IMR-90 (cell line): ENCODE results near the gene GPR173. TPM values are rescaled to one million over a fixed set of nuclear protein-coding genes. Genes with fewer than 3 reads are reported as not detected.

Experiments used
- ATAC-seq: fragments of 200-7000 bp; cut with Tn5 transposase; 2 replicates; pipeline ENCODE4 v1.9.1; 2020; ENCODE audit warnings: low read depth, mild to moderate bottlenecking, moderate library complexity
- BruUV-seq: library from RNA; stranded (reverse); fragments of 400-500 nt; replicated peaks from 2 replicates; lab custom pipeline; 2021; lab: Mats Ljungman, UMichigan
- CTCF ChIA-PET: fragments of 300-600 bp; formaldehyde crosslinking; extraction: SDS; loops from one replicate; lab custom pipeline; 2021; ENCODE audit warnings: antibody characterized with exemption; lab: Yijun Ruan, JAX
- POLR2A ChIA-PET: fragments of 300-600 bp; sonication (Branson Sonifier 250); formaldehyde crosslinking; loops from one replicate; lab custom pipeline; 2022; ENCODE audit warnings: antibody characterized with exemption; ENCODE audit not compliant: unreplicated experiment; lab: Charles Lee
- DNase-seq: peaks from one replicate; pipeline ENCODE4 v3.0.0; 2013
- H2AFZ ChIP-seq: replicated peaks from 2 replicates; pipeline ENCODE3; 2013; ENCODE audit warnings: low read length, mild to moderate bottlenecking; ENCODE audit not compliant: poor library complexity
- H2AK5ac ChIP-seq: 2 replicates; pipeline ENCODE4 v1.6.1; 2013; ENCODE audit warnings: low read depth, low read length, inconsistent platforms
- H2AK9ac ChIP-seq: replicated peaks from 2 replicates; pipeline ENCODE3; 2013; ENCODE audit warnings: mild to moderate bottlenecking, low read depth, low read length, moderate library complexity; ENCODE audit not compliant: poor library complexity
- H2BK120ac ChIP-seq: 2 replicates; pipeline ENCODE4 v1.6.1; 2013; ENCODE audit warnings: low read depth, low read length, inconsistent platforms
- H2BK15ac ChIP-seq: 3 replicates; pipeline ENCODE4 v1.6.1; 2013; ENCODE audit warnings: low read depth, low read length, inconsistent platforms
- H2BK20ac ChIP-seq: 2 replicates; pipeline ENCODE4 v1.6.1; 2013; ENCODE audit warnings: low read depth, mild to moderate bottlenecking, inconsistent platforms, low read length, moderate library complexity
- H2BK5ac ChIP-seq: 2 replicates; pipeline ENCODE4 v1.6.1; 2013; ENCODE audit warnings: mild to moderate bottlenecking, low read depth, low read length, inconsistent platforms; ENCODE audit not compliant: poor library complexity, severe bottlenecking
- H3K14ac ChIP-seq: replicated peaks from 2 replicates; pipeline ENCODE4 v1.6.1; 2013; ENCODE audit warnings: low read depth, low read length, inconsistent platforms
- H3K18ac ChIP-seq: 2 replicates; pipeline ENCODE4 v1.6.1; 2013; ENCODE audit warnings: low read depth, low read length, control low read depth
- H3K23ac ChIP-seq: 2 replicates; pipeline ENCODE4 v1.6.1; 2013; ENCODE audit warnings: low read depth, low read length, inconsistent platforms
- H3K27ac ChIP-seq: 2 replicates; pipeline ENCODE4 v1.5.1; 2013; ENCODE audit warnings: mild to moderate bottlenecking, control low read depth, low read length; ENCODE audit not compliant: insufficient read depth
- H3K27me3 ChIP-seq: 2 replicates; pipeline ENCODE4 v1.6.1; 2013; ENCODE audit warnings: low read length; ENCODE audit not compliant: control insufficient read depth, insufficient read depth
- H3K36me3 ChIP-seq: 2 replicates; pipeline ENCODE4 v1.6.1; 2013; ENCODE audit warnings: low read length, mixed read lengths; ENCODE audit not compliant: control insufficient read depth, insufficient read depth
- H3K4ac ChIP-seq: 2 replicates; pipeline ENCODE4 v1.6.1; 2013; ENCODE audit warnings: low read depth, low read length, inconsistent platforms
- H3K4me1 ChIP-seq: 2 replicates; pipeline ENCODE4 v1.6.1; 2013; ENCODE audit warnings: low read length, mixed read lengths; ENCODE audit not compliant: control insufficient read depth, insufficient read depth
- H3K4me2 ChIP-seq: 2 replicates; pipeline ENCODE4 v1.6.1; 2013; ENCODE audit warnings: low read depth, mild to moderate bottlenecking, control low read depth, low read length, moderate library complexity
- H3K4me3 ChIP-seq: 2 replicates; pipeline ENCODE4 v1.5.1; 2013; ENCODE audit warnings: low read depth, mild to moderate bottlenecking, control low read depth, low read length, moderate library complexity; ENCODE audit not compliant: insufficient read depth
- H3K56ac ChIP-seq: 2 replicates; pipeline ENCODE4 v1.6.1; 2013; ENCODE audit warnings: low read length, inconsistent platforms; ENCODE audit not compliant: insufficient read depth; ENCODE audit errors: extremely low read depth
- H3K79me1 ChIP-seq, 2 experiments: 2 replicates each; pipeline ENCODE4 v1.6.1; 2013; ENCODE audit warnings: low read length in 2 of 2, inconsistent platforms in 1 of 2, low read depth in 1 of 2
- H3K9ac ChIP-seq: 2 replicates; pipeline ENCODE4 v1.6.1; 2013; ENCODE audit warnings: low read depth, low read length, control low read depth
- H3K9me1 ChIP-seq: 2 replicates; pipeline ENCODE4 v1.6.1; 2013; ENCODE audit warnings: low read length, inconsistent platforms; ENCODE audit not compliant: insufficient read depth
- H3K9me3 ChIP-seq: 2 replicates; pipeline ENCODE4 v1.6.1; 2013; ENCODE audit warnings: low read length; ENCODE audit not compliant: control insufficient read depth, insufficient read depth
- H4K20me1 ChIP-seq: 2 replicates; pipeline ENCODE4 v1.6.1; 2013; ENCODE audit warnings: low read length, inconsistent platforms; ENCODE audit not compliant: insufficient read depth
- H4K5ac ChIP-seq: 2 replicates; pipeline ENCODE4 v1.6.1; 2013; ENCODE audit warnings: mild to moderate bottlenecking, low read depth, low read length, control low read depth
- H4K8ac ChIP-seq, 2 experiments: 2 replicates each; pipeline ENCODE4 v1.6.1; 2013; ENCODE audit warnings: low read depth in 2 of 2, low read length in 2 of 2, control low read depth in 1 of 2, inconsistent platforms in 1 of 2
- H4K91ac ChIP-seq: 2 replicates; pipeline ENCODE4 v1.6.1; 2013; ENCODE audit warnings: low read depth, low read length, inconsistent platforms; ENCODE audit not compliant: insufficient read depth
- BHLHE40 ChIP-seq: fragments of 150-350 bp; IDR thresholded peaks from 2 replicates; pipeline ENCODE4 v1.6.1; 2016; ENCODE audit warnings: mild to moderate bottlenecking, low read depth, low read length
- CEBPB ChIP-seq: IDR thresholded peaks from 2 replicates; pipeline ENCODE4 v1.6.1; 2012; ENCODE audit warnings: low read depth, low read length, improper control_type of control experiment
- CHD1 ChIP-seq: IDR thresholded peaks from 2 replicates; pipeline ENCODE4 v1.6.1; 2012; ENCODE audit warnings: low read depth, low read length, improper control_type of control experiment
- CTCF ChIP-seq: conservative IDR thresholded peaks from 2 replicates; pipeline ENCODE4 v1.5.1; 2012; ENCODE audit warnings: mild to moderate bottlenecking, low read depth, low read length, improper control_type of control experiment
- FOS ChIP-seq: fragments of 150-350 bp; IDR thresholded peaks from 2 replicates; pipeline ENCODE4 v1.6.1; 2016; ENCODE audit warnings: low read depth, low read length
- MAFK ChIP-seq: IDR thresholded peaks from 2 replicates; pipeline ENCODE4 v1.6.1; 2012; ENCODE audit warnings: low read depth, low read length, improper control_type of control experiment
- MAZ ChIP-seq: IDR thresholded peaks from 2 replicates; pipeline ENCODE4 v1.6.1; 2012; ENCODE audit warnings: low read depth, mild to moderate bottlenecking, low read length, improper control_type of control experiment, moderate library complexity, borderline replicate concordance
- MXI1 ChIP-seq: IDR thresholded peaks from 2 replicates; pipeline ENCODE4 v1.6.1; 2012; ENCODE audit warnings: low read depth, mild to moderate bottlenecking, low read length, moderate library complexity, borderline replicate concordance
- NFE2L2 ChIP-seq: fragments of 150-350 bp; IDR thresholded peaks from 2 replicates; pipeline ENCODE4 v1.6.1; 2016; ENCODE audit warnings: low read depth, mild to moderate bottlenecking, low read length
- POLR2A ChIP-seq: IDR thresholded peaks from 2 replicates; pipeline ENCODE4 v1.6.1; 2012; ENCODE audit warnings: mild to moderate bottlenecking, low read depth, low read length
- RAD21 ChIP-seq: IDR thresholded peaks from 2 replicates; pipeline ENCODE4 v1.6.1; 2012; ENCODE audit warnings: low read length, improper control_type of control experiment
- RCOR1 ChIP-seq: IDR thresholded peaks from 2 replicates; pipeline ENCODE4 v1.6.1; 2012; ENCODE audit warnings: mild to moderate bottlenecking, low read length, improper control_type of control experiment; ENCODE audit not compliant: insufficient replicate concordance
- RFX5 ChIP-seq: IDR thresholded peaks from 2 replicates; pipeline ENCODE4 v1.8.0; 2012; ENCODE audit warnings: low read depth, mild to moderate bottlenecking, low read length, moderate library complexity
- SMC3 ChIP-seq: fragments of 150-350 bp; IDR thresholded peaks from 2 replicates; pipeline ENCODE4 v1.6.1; 2016; ENCODE audit warnings: low read depth, mild to moderate bottlenecking, antibody characterized with exemption, low read length, moderate library complexity
- USF2 ChIP-seq: fragments of 150-350 bp; IDR thresholded peaks from 2 replicates; pipeline ENCODE4 v1.6.1; 2017; ENCODE audit warnings: mild to moderate bottlenecking, antibody characterized with exemption, low read length, low read depth
- WGBS, 2 experiments: methylation state at CpG; one replicate each; pipeline versions ENCODE4 v1.1.5 to v1.1.7; 2013; ENCODE audit warnings: missing lambda C conversion rate in 2 of 2; ENCODE audit not compliant: insufficient read length in 1 of 2; ENCODE audit errors: extremely low coverage in 2 of 2; 5-methylcytosine and 5-hydroxymethylcytosine counted together
- dilution Hi-C: fragments of 300-500 bp; cut with HindIII; formaldehyde crosslinking; loops from one replicate; pipeline ENCODE4 v1.14.3; 2018; ENCODE audit warnings: low sequenced_read_pairs; ENCODE audit not compliant: unreplicated experiment
- in situ Hi-C: fragments of 300-500 bp; cut with MboI; formaldehyde crosslinking; loops from 3 replicates; pipeline ENCODE4 v1.14.3; 2019; ENCODE audit warnings: low sequenced_read_pairs, inconsistent platforms, mixed read lengths
- intact Hi-C: fragments of 100-400 bp; cut with micrococcal nuclease; formaldehyde crosslinking; loops from 2 replicates; pipeline ENCODE4 v1.10.0; 2022
- polyA plus RNA-seq, 3 experiments: library from polyadenylated mRNA; depleted of rRNA; stranded (reverse); fragments of >200 nt; gene quantifications; 2 replicates each; pipeline ENCODE4 v1.2.3, GENCODE V29; 2012; ENCODE audit warnings: low replicate concordance in 1 of 3
- total RNA-seq: library from RNA; depleted of rRNA; stranded (reverse); fragments of >200 nt; gene quantifications from 2 replicates; pipeline ENCODE4 v1.2.3, GENCODE V29; 2012
- TF ChIP-seq, protein P1 (sequence below): fragments of 150-350 bp; IDR thresholded peaks from 2 replicates; pipeline ENCODE4 v1.6.1; 2016; ENCODE audit warnings: low read depth, mild to moderate bottlenecking, low read length, moderate library complexity, borderline replicate concordance

Gene GPR173
- total and polyA plus RNA-seq, 2 of the 4 experiments (the other 2 are of a cell fraction): 0.90 to 6.1 TPM

DNA sequence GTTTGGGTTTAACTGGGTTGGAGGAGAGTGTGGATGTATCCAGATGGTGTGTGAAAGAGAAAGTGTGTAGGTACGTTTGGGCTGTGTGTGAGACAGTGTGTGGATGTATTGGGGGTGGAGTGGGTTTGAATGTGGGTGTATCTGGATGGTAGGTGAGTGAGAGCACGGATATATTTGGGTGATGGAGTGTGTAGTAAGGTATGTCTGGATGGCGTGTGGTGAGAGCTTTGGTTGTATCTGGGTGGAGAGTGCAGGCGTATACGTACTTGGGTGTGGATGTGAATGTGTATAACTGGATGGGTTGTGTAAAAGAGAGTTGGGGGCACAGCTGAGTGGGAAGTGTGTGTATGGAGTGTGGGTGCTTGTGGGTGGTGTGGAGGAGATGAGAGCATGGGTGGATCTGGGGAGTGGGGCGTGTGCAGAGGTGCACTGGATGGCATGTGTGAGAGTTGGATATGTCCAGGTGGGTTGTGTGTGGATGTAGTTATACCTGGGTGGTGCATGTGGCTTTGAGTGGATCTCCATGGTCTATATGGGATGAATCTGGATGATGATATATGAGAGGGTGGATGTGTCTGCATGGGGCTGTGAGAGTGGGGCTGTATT lies 6.8 kb downstream of the GPR173 start:
- no peak overlapping the region for H2AK5ac ChIP-seq
- no peak overlapping the region for H4K91ac ChIP-seq
- H3K4me2 ChIP-seq: no peak overlapping the region
- H3K9me3 ChIP-seq: no peaks in the 10 kb centered on the region
- peaks cover 12 to 57% of the 10 kb centered on the region in 2 experiments for H3K79me1 ChIP-seq
- ChIA-PET POLR2A (no interaction called here), CTCF (no interaction called here)
- no peak overlapping the region for H3K4ac ChIP-seq
- no peak overlapping the region for H2AFZ ChIP-seq
- no peak overlapping the region for H2BK15ac ChIP-seq
- no peak overlapping the region for H3K56ac ChIP-seq
- no peak for ATAC-seq
- peak overlapping the region; percentile 25 for H2AK9ac ChIP-seq
- H2BK120ac ChIP-seq: no peak overlapping the region
- H3K27ac ChIP-seq: no peak overlapping the region
- no peak overlapping the region for H4K5ac ChIP-seq
- H3K4me1 ChIP-seq: peaks cover 6% of the 10 kb centered on the region; the same call in 1 of the 2 replicates
- no peaks in the 10 kb centered on the region for H3K36me3 ChIP-seq
- peak overlapping the region; percentile 76 for H2BK5ac ChIP-seq
- H3K27me3 ChIP-seq: peaks cover 3% of the 10 kb centered on the region
- in situ Hi-C loops (no loop called here), dilution Hi-C loops (no loop called here), intact Hi-C loops (no loop called here)
- no peak overlapping the region for H4K8ac ChIP-seq
- TF ChIP-seq MAZ: no peak
- no peak for TF ChIP-seq RFX5
- no peak for TF ChIP-seq MAFK
- TF ChIP-seq, protein P1, sequence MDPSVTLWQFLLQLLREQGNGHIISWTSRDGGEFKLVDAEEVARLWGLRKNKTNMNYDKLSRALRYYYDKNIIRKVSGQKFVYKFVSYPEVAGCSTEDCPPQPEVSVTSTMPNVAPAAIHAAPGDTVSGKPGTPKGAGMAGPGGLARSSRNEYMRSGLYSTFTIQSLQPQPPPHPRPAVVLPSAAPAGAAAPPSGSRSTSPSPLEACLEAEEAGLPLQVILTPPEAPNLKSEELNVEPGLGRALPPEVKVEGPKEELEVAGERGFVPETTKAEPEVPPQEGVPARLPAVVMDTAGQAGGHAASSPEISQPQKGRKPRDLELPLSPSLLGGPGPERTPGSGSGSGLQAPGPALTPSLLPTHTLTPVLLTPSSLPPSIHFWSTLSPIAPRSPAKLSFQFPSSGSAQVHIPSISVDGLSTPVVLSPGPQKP: no peak
- no peak for TF ChIP-seq USF2
- TF ChIP-seq FOS: no peak
- TF ChIP-seq RAD21: no peak
- TF ChIP-seq RCOR1: no peak
- no peak for TF ChIP-seq POLR2A
- TF ChIP-seq NFE2L2: no peak
- TF ChIP-seq CEBPB: no peak
- no peak for TF ChIP-seq SMC3
- TF ChIP-seq CTCF: no peak
- no peak for TF ChIP-seq CHD1
- TF ChIP-seq BHLHE40: no peak
- no peak for TF ChIP-seq MXI1
- 74 to 100% methylated on average over 1 to 6 of the region's 6 CpGs for WGBS, 2 experiments
- no peak for DNase-seq
- H3K23ac ChIP-seq: no peak overlapping the region
- H3K18ac ChIP-seq: no peak overlapping the region
- no peak overlapping the region for H2BK20ac ChIP-seq
- H3K9me1 ChIP-seq: peaks cover 34% of the 10 kb centered on the region
- no TSS peak for BruUV-seq
- no peak overlapping the region for H3K14ac ChIP-seq
- H3K9ac ChIP-seq: no peak overlapping the region
- H3K4me3 ChIP-seq: no peak overlapping the region
- peaks cover 59% of the 10 kb centered on the region for H4K20me1 ChIP-seq
